Chondrocyte (in vitro differentiated cells): ENCODE measurements around the gene PHKG2. TPM values are rescaled to one million over a fixed set of nuclear protein-coding genes. Genes with fewer than 3 reads are reported as not detected.
A peak's percentile ranks its signal among the peaks of the same experiment; 100 is the strongest.

Experiments used
- DNase-seq: peaks from one replicate; pipeline ENCODE4 v3.0.0; 2021; ENCODE audit warnings: mixed read lengths, low spot score
- H3K27ac Mint-ChIP-seq: one replicate; pipeline ENCODE4 v1.8.0; 2021; ENCODE audit warnings: mild to moderate bottlenecking, moderate library complexity, mixed read lengths; ENCODE audit not compliant: unreplicated experiment
- H3K27me3 Mint-ChIP-seq: 2 replicates; pipeline ENCODE4 v1.8.0; 2021; ENCODE audit warnings: low read depth, mixed read lengths
- H3K36me3 Mint-ChIP-seq: 2 replicates; pipeline ENCODE4 v1.8.0; 2021; ENCODE audit warnings: low read depth, mixed read lengths
- H3K4me1 Mint-ChIP-seq: 2 replicates; pipeline ENCODE4 v1.8.0; 2021; ENCODE audit warnings: low read depth, mild to moderate bottlenecking, mixed read lengths
- H3K4me3 Mint-ChIP-seq: one replicate; pipeline ENCODE4 v1.8.0; 2021; ENCODE audit warnings: mild to moderate bottlenecking, moderate library complexity, mixed read lengths; ENCODE audit not compliant: unreplicated experiment
- H3K9me3 Mint-ChIP-seq: 2 replicates; pipeline ENCODE4 v1.8.0; 2021; ENCODE audit warnings: low read depth, mixed read lengths
- CTCF ChIP-seq: fragments of 200-600 bp; sonication (generic); IDR thresholded peaks from 2 replicates; pipeline ENCODE4 v1.5.0; 2021; ENCODE audit warnings: antibody characterized with exemption, mild to moderate bottlenecking, moderate library complexity
- total RNA-seq: library from RNA; stranded (reverse); gene quantifications from 3 replicates; pipeline ENCODE4 v1.2.1, GENCODE V29; 2021

Gene PHKG2
- total RNA-seq, 1 donor from 2014 or later: 19.0 TPM

DNA sequence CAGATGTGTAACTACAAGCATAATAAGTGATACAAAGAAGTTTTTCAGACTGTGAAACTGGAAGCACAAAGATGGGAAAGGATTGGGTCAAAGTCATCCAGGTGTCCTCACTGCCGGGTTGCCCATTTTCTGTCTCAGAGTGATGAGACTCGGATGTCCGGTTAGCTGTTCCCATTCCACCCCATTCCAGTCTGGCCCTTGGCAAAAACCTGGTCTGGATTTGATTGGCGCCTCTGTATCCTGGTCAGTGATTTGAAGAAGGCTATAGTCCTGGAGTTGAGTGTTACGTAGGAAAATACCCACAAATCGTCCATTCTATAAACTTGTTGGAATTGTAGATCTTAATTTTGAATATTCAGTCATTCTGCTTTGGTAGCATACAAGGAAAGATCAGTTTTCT lies 19.9 kb upstream of the PHKG2 start:
- Mint-ChIP-seq H3K4me3 (no peak overlapping the region), H3K4me1 (no peaks in the 10 kb centered on the region), H3K27ac (peak overlapping the region; percentile 5), H3K36me3 (peaks cover 34% of the 10 kb centered on the region), H3K27me3 (no peaks in the 10 kb centered on the region), H3K9me3 (no peaks in the 10 kb centered on the region)
- DNase-seq: no peak
- no peak for TF ChIP-seq CTCF

- DNase-seq: peak; percentile 58
- Mint-ChIP-seq H3K9me3 (no peaks in the 10 kb centered on the region), H3K4me3 (no peak overlapping the region), H3K27ac (no peak overlapping the region), H3K27me3 (no peaks in the 10 kb centered on the region), H3K4me1 (no peaks in the 10 kb centered on the region), H3K36me3 (peaks cover 32% of the 10 kb centered on the region)
- no peak for TF ChIP-seq CTCF
These were observed 19.1 kb upstream of the PHKG2 start for GRCh38 chr16:30728899-30729672.

DNA sequence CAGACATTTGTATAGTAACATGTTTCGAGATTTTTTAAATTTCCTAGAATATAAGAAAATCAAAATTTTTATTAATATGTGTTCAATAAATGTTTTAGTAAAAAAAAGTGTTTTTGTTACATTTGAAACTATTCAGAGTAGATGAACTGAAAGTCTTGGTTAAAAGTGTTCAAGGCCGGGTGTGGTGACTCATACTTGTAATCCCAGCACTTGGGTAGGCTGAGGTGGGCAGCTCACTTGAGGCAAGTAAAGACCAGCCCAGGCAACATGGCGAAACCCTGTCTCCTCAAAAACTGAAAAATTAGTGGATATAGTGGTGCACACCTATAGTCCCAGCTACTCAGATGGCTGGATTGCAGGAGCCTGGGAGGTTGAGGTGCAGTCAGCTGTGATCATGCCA lies 16.8 kb upstream of the PHKG2 start:
- no peak for TF ChIP-seq CTCF
- H3K27me3 Mint-ChIP-seq: no peaks in the 10 kb centered on the region
- H3K36me3 Mint-ChIP-seq: peaks cover 35% of the 10 kb centered on the region
- DNase-seq: peak; percentile 15
- no peaks in the 10 kb centered on the region for H3K9me3 Mint-ChIP-seq
- H3K4me1 Mint-ChIP-seq: no peaks in the 10 kb centered on the region
- H3K4me3 Mint-ChIP-seq: no peak overlapping the region
- H3K27ac Mint-ChIP-seq: no peak overlapping the region

- peak overlapping the region; percentile 14 for H3K27ac Mint-ChIP-seq
- TF ChIP-seq CTCF: no peak
- DNase-seq: peak; percentile 71
- H3K4me1 Mint-ChIP-seq: peaks cover 22% of the 10 kb centered on the region
- peaks cover 45% of the 10 kb centered on the region for H3K36me3 Mint-ChIP-seq
- no peaks in the 10 kb centered on the region for H3K27me3 Mint-ChIP-seq
- H3K4me3 Mint-ChIP-seq: no peak overlapping the region
- H3K9me3 Mint-ChIP-seq: no peaks in the 10 kb centered on the region
These were observed 11.0 kb upstream of the PHKG2 start for GRCh38 chr16:30736995-30737793.

GRCh38 chr16:30737794-30738648 lies 10.2 kb upstream of the PHKG2 start:
- Mint-ChIP-seq H3K27me3 (no peaks in the 10 kb centered on the region), H3K27ac (no peak overlapping the region), H3K4me1 (peaks cover 23% of the 10 kb centered on the region), H3K36me3 (peaks cover 43% of the 10 kb centered on the region), H3K9me3 (no peaks in the 10 kb centered on the region), H3K4me3 (no peak overlapping the region)
- peak; percentile 62 for DNase-seq
- no peak for TF ChIP-seq CTCF
